HepG2 (cell line): ENCODE measurements around the gene ZNF174. TPM values are rescaled to one million over a fixed set of nuclear protein-coding genes. Genes with fewer than 3 reads are reported as not detected.

ENCODE experiments used
- DDIT3 ChIP-seq: sonication (generic); formaldehyde crosslinking; IDR thresholded peaks from 2 replicates; pipeline ENCODE4 v1.4.0; 2020; ENCODE audit warnings: mild to moderate bottlenecking, missing genetic modification reagents
- EHMT2 ChIP-seq: fragments of 200-600 bp; sonication (generic); IDR thresholded peaks from 2 replicates; pipeline ENCODE4 v1.7.0; 2017; ENCODE audit warnings: antibody characterized with exemption, low read depth, low read length, borderline replicate concordance
- GATA4 ChIP-seq: sonication (generic); IDR thresholded peaks from 2 replicates; pipeline ENCODE4 v1.6.1; 2016; ENCODE audit warnings: antibody characterized with exemption, low read depth, borderline replicate concordance
- HIVEP1 ChIP-seq: sonication (generic); formaldehyde crosslinking; IDR thresholded peaks from 2 replicates; pipeline ENCODE4 v1.4.0; 2020; ENCODE audit warnings: mild to moderate bottlenecking, missing genetic modification reagents
- KDM5B ChIP-seq: sonication (generic); formaldehyde crosslinking; IDR thresholded peaks from 2 replicates; pipeline ENCODE4 v1.4.0; 2020; ENCODE audit warnings: missing genetic modification reagents, mild to moderate bottlenecking, borderline replicate concordance
- LRRFIP1 ChIP-seq: sonication (generic); formaldehyde crosslinking; conservative IDR thresholded peaks from 2 replicates; pipeline ENCODE4 v1.4.0; 2020; ENCODE audit warnings: missing genetic modification reagents
- MEIS1 ChIP-seq: sonication (generic); formaldehyde crosslinking; IDR thresholded peaks from 2 replicates; pipeline ENCODE4 v1.9.0; 2021; ENCODE audit warnings: mild to moderate bottlenecking, missing genetic modification reagents, moderate library complexity, borderline replicate concordance
- TGIF2 ChIP-seq: IDR thresholded peaks from 2 replicates; pipeline ENCODE4 v1.6.1; 2016; ENCODE audit warnings: control low read depth, missing compliant biosample characterization
- ZKSCAN1 ChIP-seq: fragments of 150-350 bp; IDR thresholded peaks from 2 replicates; pipeline ENCODE4 v1.6.1; 2014; ENCODE audit warnings: low read length
- ZMAT3 ChIP-seq: sonication (generic); formaldehyde crosslinking; conservative IDR thresholded peaks from 2 replicates; pipeline ENCODE4 v1.7.0; 2021; ENCODE audit warnings: missing genetic modification reagents
- ZNF143 ChIP-seq: sonication (generic); formaldehyde crosslinking; IDR thresholded peaks from 2 replicates; pipeline ENCODE4 v1.4.0; 2020; ENCODE audit warnings: missing genetic modification reagents
- ZNF263 ChIP-seq: sonication (generic); formaldehyde crosslinking; IDR thresholded peaks from 2 replicates; pipeline ENCODE4 v1.4.0; 2020; ENCODE audit warnings: missing genetic modification reagents
- polyA plus RNA-seq, 8 experiments: library from polyadenylated mRNA; depleted of rRNA in 3 of 8; stranded (reverse) in 7 of 8; unstranded in 1 of 8; fragments of >200 nt; fragmentation: Illumina TruSeq in 4 of 8; extraction: Trizol in 4 of 8; gene quantifications; 2 replicates each; pipeline versions ENCODE4 v1.2.1 to v1.2.3, GENCODE V29; 2011 to 2016; ENCODE audit warnings: low read depth in 4 of 8, missing spikeins in 1 of 8, mixed read lengths in 1 of 8; ENCODE audit not compliant: insufficient read depth in 1 of 8
- total RNA-seq, 5 experiments: library from RNA; depleted of rRNA; stranded (reverse); fragments of >200 nt; fragmentation: Illumina TruSeq; extraction: Trizol; gene quantifications; 2 replicates each; pipeline ENCODE4 v1.2.3, GENCODE V29; 2016; ENCODE audit warnings: low read depth in 1 of 5
- TF ChIP-seq, protein P1 (sequence below): sonication (generic); formaldehyde crosslinking; IDR thresholded peaks from 2 replicates; pipeline ENCODE4 v1.5.1; 2020; ENCODE audit warnings: mild to moderate bottlenecking, missing genetic modification reagents, borderline replicate concordance
- TF ChIP-seq, protein P2 (sequence below): sonication (generic); formaldehyde crosslinking; IDR thresholded peaks from 2 replicates; pipeline ENCODE4 v1.8.0; 2022; ENCODE audit warnings: mild to moderate bottlenecking, missing genetic modification reagents, moderate library complexity
- TF ChIP-seq, protein P3 (sequence below): sonication (generic); formaldehyde crosslinking; IDR thresholded peaks from 2 replicates; pipeline ENCODE4 v1.5.1; 2020; ENCODE audit warnings: mild to moderate bottlenecking, missing genetic modification reagents
- TF ChIP-seq, protein P4 (sequence below): sonication (generic); formaldehyde crosslinking; conservative IDR thresholded peaks from 2 replicates; pipeline ENCODE4 v1.4.0; 2020; ENCODE audit warnings: missing genetic modification reagents

The ZNF174 gene
- total and polyA plus RNA-seq, 2 of the 13 experiments (the other 11 are each of a cell fraction or from before 2014, with no cell fraction given) = 8.3 to 10.6 TPM

GRCh38 chr16:3458852-3459361, 57.9 kb downstream of the ZNF174 start (continued):
- TF ChIP-seq LRRFIP1 (CRISPR knock-in tag) (no peak), ZKSCAN1 (peak; percentile 53; the same call in 1 of the 2 replicates), ZNF263 (CRISPR knock-in tag) (no peak), EHMT2 (no peak), GATA4 (no peak), DDIT3 (no peak), TGIF2 (0 out of 2 replicates have a peak, but pooled peaks have one; percentile 65), ZMAT3 (CRISPR knock-in tag) (no peak), HIVEP1 (CRISPR knock-in tag) (no peak), KDM5B (CRISPR knock-in tag) (no peak), MEIS1 (no peak), ZNF143 (CRISPR knock-in tag) (no peak)
- TF ChIP-seq, protein P1, sequence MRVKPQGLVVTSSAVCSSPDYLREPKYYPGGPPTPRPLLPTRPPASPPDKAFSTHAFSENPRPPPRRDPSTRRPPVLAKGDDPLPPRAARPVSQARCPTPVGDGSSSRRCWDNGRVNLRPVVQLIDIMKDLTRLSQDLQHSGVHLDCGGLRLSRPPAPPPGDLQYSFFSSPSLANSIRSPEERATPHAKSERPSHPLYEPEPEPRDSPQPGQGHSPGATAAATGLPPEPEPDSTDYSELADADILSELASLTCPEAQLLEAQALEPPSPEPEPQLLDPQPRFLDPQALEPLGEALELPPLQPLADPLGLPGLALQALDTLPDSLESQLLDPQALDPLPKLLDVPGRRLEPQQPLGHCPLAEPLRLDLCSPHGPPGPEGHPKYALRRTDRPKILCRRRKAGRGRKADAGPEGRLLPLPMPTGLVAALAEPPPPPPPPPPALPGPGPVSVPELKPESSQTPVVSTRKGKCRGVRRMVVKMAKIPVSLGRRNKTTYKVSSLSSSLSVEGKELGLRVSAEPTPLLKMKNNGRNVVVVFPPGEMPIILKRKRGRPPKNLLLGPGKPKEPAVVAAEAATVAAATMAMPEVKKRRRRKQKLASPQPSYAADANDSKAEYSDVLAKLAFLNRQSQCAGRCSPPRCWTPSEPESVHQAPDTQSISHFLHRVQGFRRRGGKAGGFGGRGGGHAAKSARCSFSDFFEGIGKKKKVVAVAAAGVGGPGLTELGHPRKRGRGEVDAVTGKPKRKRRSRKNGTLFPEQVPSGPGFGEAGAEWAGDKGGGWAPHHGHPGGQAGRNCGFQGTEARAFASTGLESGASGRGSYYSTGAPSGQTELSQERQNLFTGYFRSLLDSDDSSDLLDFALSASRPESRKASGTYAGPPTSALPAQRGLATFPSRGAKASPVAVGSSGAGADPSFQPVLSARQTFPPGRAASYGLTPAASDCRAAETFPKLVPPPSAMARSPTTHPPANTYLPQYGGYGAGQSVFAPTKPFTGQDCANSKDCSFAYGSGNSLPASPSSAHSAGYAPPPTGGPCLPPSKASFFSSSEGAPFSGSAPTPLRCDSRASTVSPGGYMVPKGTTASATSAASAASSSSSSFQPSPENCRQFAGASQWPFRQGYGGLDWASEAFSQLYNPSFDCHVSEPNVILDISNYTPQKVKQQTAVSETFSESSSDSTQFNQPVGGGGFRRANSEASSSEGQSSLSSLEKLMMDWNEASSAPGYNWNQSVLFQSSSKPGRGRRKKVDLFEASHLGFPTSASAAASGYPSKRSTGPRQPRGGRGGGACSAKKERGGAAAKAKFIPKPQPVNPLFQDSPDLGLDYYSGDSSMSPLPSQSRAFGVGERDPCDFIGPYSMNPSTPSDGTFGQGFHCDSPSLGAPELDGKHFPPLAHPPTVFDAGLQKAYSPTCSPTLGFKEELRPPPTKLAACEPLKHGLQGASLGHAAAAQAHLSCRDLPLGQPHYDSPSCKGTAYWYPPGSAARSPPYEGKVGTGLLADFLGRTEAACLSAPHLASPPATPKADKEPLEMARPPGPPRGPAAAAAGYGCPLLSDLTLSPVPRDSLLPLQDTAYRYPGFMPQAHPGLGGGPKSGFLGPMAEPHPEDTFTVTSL = no peak
- TF ChIP-seq, protein P2, sequence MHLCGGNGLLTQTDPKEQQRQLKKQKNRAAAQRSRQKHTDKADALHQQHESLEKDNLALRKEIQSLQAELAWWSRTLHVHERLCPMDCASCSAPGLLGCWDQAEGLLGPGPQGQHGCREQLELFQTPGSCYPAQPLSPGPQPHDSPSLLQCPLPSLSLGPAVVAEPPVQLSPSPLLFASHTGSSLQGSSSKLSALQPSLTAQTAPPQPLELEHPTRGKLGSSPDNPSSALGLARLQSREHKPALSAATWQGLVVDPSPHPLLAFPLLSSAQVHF = no peak
- TF ChIP-seq, protein P3, sequence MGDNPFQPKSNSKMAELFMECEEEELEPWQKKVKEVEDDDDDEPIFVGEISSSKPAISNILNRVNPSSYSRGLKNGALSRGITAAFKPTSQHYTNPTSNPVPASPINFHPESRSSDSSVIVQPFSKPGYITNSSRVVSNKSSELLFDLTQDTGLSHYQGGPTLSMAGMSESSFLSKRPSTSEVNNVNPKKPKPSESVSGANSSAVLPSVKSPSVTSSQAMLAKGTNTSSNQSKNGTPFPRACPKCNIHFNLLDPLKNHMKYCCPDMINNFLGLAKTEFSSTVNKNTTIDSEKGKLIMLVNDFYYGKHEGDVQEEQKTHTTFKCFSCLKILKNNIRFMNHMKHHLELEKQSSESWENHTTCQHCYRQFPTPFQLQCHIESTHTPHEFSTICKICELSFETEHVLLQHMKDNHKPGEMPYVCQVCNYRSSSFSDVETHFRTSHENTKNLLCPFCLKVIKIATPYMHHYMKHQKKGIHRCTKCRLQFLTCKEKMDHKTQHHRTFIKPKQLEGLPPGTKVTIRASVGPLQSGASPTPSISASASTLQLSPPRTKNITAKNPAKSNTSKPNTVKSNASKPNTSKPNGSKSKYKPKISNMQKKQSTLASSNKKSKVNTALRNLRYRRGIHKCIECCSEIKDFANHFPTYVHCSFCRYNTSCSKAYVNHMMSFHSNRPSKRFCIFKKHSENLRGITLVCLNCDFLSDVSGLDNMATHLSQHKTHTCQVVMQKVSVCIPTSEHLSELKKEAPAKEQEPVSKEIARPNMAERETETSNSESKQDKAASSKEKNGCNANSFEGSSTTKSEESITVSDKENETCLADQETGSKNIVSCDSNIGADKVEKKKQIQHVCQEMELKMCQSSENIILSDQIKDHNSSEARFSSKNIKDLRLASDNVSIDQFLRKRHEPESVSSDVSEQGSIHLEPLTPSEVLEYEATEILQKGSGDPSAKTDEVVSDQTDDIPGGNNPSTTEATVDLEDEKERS (CRISPR knock-in tag) = no peak
- TF ChIP-seq, protein P4, sequence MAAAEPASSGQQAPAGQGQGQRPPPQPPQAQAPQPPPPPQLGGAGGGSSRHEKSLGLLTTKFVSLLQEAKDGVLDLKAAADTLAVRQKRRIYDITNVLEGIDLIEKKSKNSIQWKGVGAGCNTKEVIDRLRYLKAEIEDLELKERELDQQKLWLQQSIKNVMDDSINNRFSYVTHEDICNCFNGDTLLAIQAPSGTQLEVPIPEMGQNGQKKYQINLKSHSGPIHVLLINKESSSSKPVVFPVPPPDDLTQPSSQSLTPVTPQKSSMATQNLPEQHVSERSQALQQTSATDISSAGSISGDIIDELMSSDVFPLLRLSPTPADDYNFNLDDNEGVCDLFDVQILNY (CRISPR knock-in tag) = no peak
